CD4-positive, alpha-beta T cell treated with Interleukin-1 beta for 1 hour (primary cell): ENCODE results near the gene SOX9.

ENCODE experiments used
- DNase-seq, 2 donors: peaks; one replicate each; pipeline ENCODE4 v3.0.0-alpha.2; 2020 to 2022

The SOX9 gene

GRCh38 chr17:72163474-72163873, 42.7 kb downstream of the SOX9 start:
- DNase-seq: no peak

GRCh38 chr17:72164158-72164739, 43.4 kb downstream of the SOX9 start:
- DNase-seq: no peak

DNA sequence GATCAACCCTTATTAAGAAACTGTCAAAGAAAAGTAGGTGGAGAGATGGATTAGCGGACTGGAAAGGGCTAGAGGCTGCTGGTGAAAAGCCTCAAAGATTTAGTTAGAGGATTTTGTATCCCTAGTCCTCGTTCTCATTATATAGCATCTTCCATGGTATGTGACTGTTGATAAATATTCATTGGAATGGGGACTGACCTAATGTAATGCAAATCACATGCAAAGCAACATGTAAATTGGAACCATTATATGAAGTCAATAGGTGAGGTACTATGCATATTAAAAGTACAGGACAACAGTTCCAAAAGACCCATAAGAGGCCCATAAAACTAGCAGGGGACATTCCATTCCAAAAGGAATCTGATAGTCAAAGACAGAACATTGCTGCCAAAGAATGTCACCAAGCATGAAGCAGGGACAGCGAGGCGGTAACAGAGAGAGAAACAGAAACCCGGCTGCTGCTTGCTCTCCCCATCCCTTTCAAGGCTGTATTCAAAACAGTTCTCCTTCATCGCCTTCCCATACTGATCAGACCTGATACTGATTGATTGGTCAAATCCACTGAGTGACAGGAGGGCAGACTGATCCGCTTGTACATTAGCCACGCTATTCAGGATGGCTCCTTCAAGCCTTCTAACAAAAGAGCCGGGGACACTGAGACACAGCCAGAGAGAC, 44.5 kb downstream of the SOX9 start:
- DNase-seq: no peak

- no peak for DNase-seq
Observed at GRCh38 chr17:72165867-72166439, 45.1 kb downstream of the SOX9 start.

- DNase-seq: no peak
Observed at GRCh38 chr17:72167593-72167992, 46.8 kb downstream of the SOX9 start.

DNA sequence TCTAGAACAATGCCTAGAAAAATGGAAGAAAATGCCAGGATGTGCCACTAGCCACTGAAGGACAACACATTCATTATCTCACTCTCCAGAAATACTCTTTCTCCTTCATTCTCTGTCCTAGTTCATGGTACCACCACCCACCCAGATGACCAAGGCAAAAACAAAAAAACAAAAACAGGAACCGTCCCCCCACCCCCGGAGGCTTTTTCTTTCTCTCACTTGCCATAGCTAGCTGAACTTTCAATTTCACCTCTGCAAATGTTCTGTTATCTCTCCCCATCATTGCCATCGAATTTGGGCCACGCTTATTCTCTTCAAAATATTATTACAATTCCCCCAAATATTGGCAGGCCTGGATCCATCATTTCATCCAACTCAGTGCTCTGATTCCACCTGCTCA, 49.0 kb downstream of the SOX9 start:
- DNase-seq: no peak

- no peak for DNase-seq
Observed at GRCh38 chr17:72171703-72172667, 51.2 kb downstream of the SOX9 start.

DNA sequence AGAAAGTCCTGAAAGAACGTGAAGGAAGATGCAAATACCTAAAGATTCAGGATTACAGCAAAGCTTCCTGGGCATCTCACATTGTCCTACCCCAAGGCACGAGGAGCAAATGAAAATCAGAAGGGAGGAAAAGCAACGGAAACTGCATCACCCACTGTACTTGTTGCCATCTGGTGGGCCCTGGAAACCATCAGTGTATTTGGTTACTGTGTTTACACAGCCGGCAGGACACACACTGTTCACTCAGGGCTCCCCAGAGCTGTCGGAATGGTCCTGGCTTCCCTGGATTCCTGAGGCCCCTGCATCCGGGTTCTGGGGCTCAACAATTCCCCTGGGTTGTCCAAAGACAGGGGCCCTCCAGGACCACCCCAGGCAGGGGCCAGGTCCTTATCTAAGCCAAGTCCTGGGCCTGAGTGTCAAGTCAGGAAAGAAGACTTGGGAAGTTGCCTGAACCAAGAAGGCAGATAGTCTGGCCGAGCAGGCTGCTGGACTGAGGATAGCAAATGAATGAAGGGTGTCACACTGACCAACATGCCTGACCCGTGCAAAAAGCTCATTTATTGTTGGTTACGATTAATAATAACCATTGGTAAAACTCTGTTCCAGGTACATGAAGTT, 52.8 kb downstream of the SOX9 start:
- DNase-seq: no peak

- DNase-seq: no peak
Observed at GRCh38 chr17:72175263-72175662, 54.4 kb downstream of the SOX9 start.
